Stimulated activated CD8-positive, alpha-beta memory T cell treated with anti-CD3 and anti-CD28 coated beads, Interleukin-15, amount 100 ng/mL, for 4 hours (primary cell): ENCODE results near the gene NQO2.
"Not testable (repeated sequence)": the region's sequence is repeated elsewhere in the genome, so short reads cannot be mapped to it uniquely, and the experiment has no call there.

ENCODE experiments used
- DNase-seq, 2 donors: peaks; one replicate each; pipeline ENCODE4 v3.0.0-alpha.2; 2020; ENCODE audit warnings: low read depth in 2 of 2

Gene NQO2

GRCh38 chr6:3037638-3038365 is 38.1 kb downstream of the NQO2 start:
- DNase-seq, result no peak

- no peak for DNase-seq
Measured at GRCh38 chr6:3039384-3039783, 39.7 kb downstream of the NQO2 start.

- DNase-seq, result no peak
Measured at GRCh38 chr6:3041147-3041546, 41.5 kb downstream of the NQO2 start.

- DNase-seq, result no peak
Measured at GRCh38 chr6:3041606-3042005, 41.9 kb downstream of the NQO2 start.

- DNase-seq, result no peak
Measured at GRCh38 chr6:3045369-3045768, 45.7 kb downstream of the NQO2 start.

- no peak for DNase-seq
Measured at GRCh38 chr6:3045777-3046176, 46.1 kb downstream of the NQO2 start.

GRCh38 chr6:3046295-3046694 is 46.6 kb downstream of the NQO2 start:
- DNase-seq, result no peak

GRCh38 chr6:3048009-3048408 is 48.3 kb downstream of the NQO2 start:
- not testable (repeated sequence) for DNase-seq

GRCh38 chr6:3052481-3053230 is 53.0 kb downstream of the NQO2 start:
- DNase-seq, result no peak

- DNase-seq, result no peak
Measured at GRCh38 chr6:3053231-3053508, 53.5 kb downstream of the NQO2 start.

GRCh38 chr6:3054229-3055157 is 54.8 kb downstream of the NQO2 start:
- not testable (repeated sequence) for DNase-seq

- DNase-seq, result not testable (repeated sequence)
Measured at GRCh38 chr6:3055158-3055499, 55.4 kb downstream of the NQO2 start.

GRCh38 chr6:3057063-3057770 is 57.5 kb downstream of the NQO2 start:
- DNase-seq, result no peak

- DNase-seq, result no peak
Measured at GRCh38 chr6:3058957-3059356, 59.3 kb downstream of the NQO2 start.

GRCh38 chr6:3060092-3060491 is 60.4 kb downstream of the NQO2 start:
- DNase-seq, result not testable (repeated sequence)

- DNase-seq, result no peak
Measured at GRCh38 chr6:3061501-3061941, 61.8 kb downstream of the NQO2 start.

GRCh38 chr6:3063340-3063732 is 63.6 kb downstream of the NQO2 start:
- DNase-seq, result not testable (repeated sequence)

- DNase-seq, result peak; percentile 83 to 86
Measured at GRCh38 chr6:3063733-3064700, 64.3 kb downstream of the NQO2 start.

- DNase-seq, result peak; percentile 82 to 91
Measured at GRCh38 chr6:3068329-3069214, 68.9 kb downstream of the NQO2 start, which contains the start of gene RIPK1. TSS of gene RIPK1 (plus strand) at chr6:3068494. CDS start at chr6:3076824, 8,330 bp downstream.
